Gastroesophageal sphincter (tissue), 4 donors: Measurements from ENCODE around the gene APLF. TPM values are rescaled to one million over a fixed set of nuclear protein-coding genes. Genes with fewer than 3 reads are reported as not detected.
A peak's percentile ranks its signal among the peaks of the same experiment; 100 is the strongest.
"Not testable (repeated sequence)": the region's sequence is repeated elsewhere in the genome, so short reads cannot be mapped to it uniquely, and the experiment has no call there.

Experiments
- ATAC-seq: fragments of 150-250 bp; one replicate; pipeline ENCODE4 v1.9.1; 2016; ENCODE audit warnings: mild to moderate bottlenecking, moderate library complexity
- H3K27ac ChIP-seq, 4 donors: fragments of 200-600 bp; sonication (generic) in 3 of 4; 1 replicate in 3 of 4; 2 replicates in 1 of 4; pipeline ENCODE4 v1.5.1; 2016 to 2019
- H3K27me3 ChIP-seq: fragments of 200-600 bp; sonication (generic); one replicate; pipeline ENCODE4 v1.5.1; 2019
- H3K36me3 ChIP-seq, 2 donors: fragments of 200-600 bp; sonication (generic); one replicate each; pipeline ENCODE4 v1.5.1; 2019; ENCODE audit warnings: control low read depth in 1 of 2
- H3K4me1 ChIP-seq, 3 donors: fragments of 200-600 bp; sonication (generic); 1 replicate in 2 of 3; 2 replicates in 1 of 3; pipeline ENCODE4 v1.5.1; 2016 to 2019; ENCODE audit warnings: control low read depth in 2 of 3
- H3K4me3 ChIP-seq, 2 donors: fragments of 200-600 bp; sonication (generic); one replicate each; pipeline ENCODE4 v1.5.1; 2019; ENCODE audit warnings: mild to moderate bottlenecking in 1 of 2, moderate library complexity in 1 of 2
- H3K9me3 ChIP-seq, 3 donors: fragments of 200-600 bp; sonication (generic); one replicate each; pipeline ENCODE4 v1.5.1; 2017 to 2019; ENCODE audit warnings: control low read depth in 2 of 3
- EP300 ChIP-seq: sonication (generic); formaldehyde crosslinking; IDR thresholded peaks from one replicate; pipeline ENCODE4 v1.6.1; 2017; ENCODE audit warnings: antibody characterized with exemption, mild to moderate bottlenecking
- POLR2A ChIP-seq, 2 donors: fragments of 450-650 bp; IDR thresholded peaks; one replicate each; pipeline ENCODE4 v1.6.1; 2017; ENCODE audit warnings: antibody characterized with exemption in 2 of 2, mild to moderate bottlenecking in 2 of 2, moderate library complexity in 1 of 2
- POLR2AphosphoS5 ChIP-seq: sonication (generic); formaldehyde crosslinking; IDR thresholded peaks from one replicate; pipeline ENCODE4 v1.6.1; 2017; ENCODE audit warnings: antibody characterized with exemption
- WGBS, 2 donors: methylation state at CpG; one replicate each; pipeline ENCODE4 v1.1.5; 2018; ENCODE audit warnings: low coverage in 1 of 2; 5-methylcytosine and 5-hydroxymethylcytosine counted together
- total RNA-seq, 4 donors: library from RNA; depleted of rRNA; stranded (reverse); fragments of >200 nt; gene quantifications; one replicate each; pipeline ENCODE4 v1.1.0, GENCODE V29; 2016
- TF ChIP-seq, protein P1 (sequence below), 4 experiments: fragments of 200-600 bp in 2 of 4; fragments of 450-650 bp in 2 of 4; sonication (generic) in 1 of 4; IDR thresholded peaks; one replicate each; pipeline ENCODE4 v1.5.1; 2017 to 2019; ENCODE audit warnings: antibody characterized with exemption in 4 of 4, mild to moderate bottlenecking in 2 of 4, moderate library complexity in 2 of 4

Gene APLF
- total RNA-seq, 4 donors from 2014 or later = 5.5 to 12.0 (median 10.4) TPM

DNA sequence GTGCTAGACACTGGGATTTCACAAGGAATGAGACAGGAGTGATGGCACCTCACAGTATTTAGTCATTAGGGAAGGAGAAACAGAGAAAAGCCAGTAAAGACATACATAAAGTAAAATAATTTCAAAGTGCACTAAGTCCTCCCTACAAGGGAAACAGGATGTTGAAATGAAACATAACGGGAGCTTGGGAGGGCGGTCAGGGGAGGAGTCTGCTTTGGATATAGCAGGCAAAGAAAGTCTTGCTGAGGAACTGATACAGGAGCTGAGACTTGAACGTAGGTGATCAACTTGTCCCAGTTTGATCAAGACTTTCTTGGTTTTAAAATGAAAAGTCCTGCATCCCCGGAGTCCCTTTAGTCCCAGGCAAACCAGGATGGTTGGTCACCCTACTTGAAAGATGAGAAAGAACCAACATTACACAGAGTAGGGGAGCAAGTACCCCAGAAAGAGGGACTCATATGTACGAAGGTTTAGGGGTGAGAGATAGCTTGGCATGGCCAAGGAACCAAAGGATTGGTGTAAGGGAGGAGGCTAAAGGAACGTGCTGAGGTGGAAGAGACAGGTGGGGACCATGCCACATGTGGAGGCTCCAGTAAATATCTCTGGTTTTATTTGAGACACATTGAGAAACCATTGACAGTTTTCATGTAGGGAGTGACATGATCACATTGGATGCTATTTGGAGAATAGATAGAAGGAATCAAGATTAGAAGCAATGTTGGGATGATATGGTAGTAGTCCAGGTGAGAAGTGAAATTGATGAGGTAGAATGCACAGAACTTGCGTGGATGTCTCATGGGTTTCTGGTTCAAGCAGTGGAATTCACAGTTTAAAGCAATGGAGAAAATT lies 28.7 kb upstream of the APLF start:
- peaks cover 0 to 48% (median 6%) of the 10 kb centered on the region in 3 donors for H3K4me1 ChIP-seq
- ATAC-seq = no peak
- no peaks in the 10 kb centered on the region for H3K36me3 ChIP-seq
- H3K27ac ChIP-seq = peak overlapping the region in 1 of 4 donors; percentile 16
- WGBS, 2 donors = 58 to 67% methylated on average over 7 of the region's 7 CpGs
- H3K9me3 ChIP-seq = no peaks in the 10 kb centered on the region
- no peak for TF ChIP-seq POLR2AphosphoS5
- TF ChIP-seq, protein P1, sequence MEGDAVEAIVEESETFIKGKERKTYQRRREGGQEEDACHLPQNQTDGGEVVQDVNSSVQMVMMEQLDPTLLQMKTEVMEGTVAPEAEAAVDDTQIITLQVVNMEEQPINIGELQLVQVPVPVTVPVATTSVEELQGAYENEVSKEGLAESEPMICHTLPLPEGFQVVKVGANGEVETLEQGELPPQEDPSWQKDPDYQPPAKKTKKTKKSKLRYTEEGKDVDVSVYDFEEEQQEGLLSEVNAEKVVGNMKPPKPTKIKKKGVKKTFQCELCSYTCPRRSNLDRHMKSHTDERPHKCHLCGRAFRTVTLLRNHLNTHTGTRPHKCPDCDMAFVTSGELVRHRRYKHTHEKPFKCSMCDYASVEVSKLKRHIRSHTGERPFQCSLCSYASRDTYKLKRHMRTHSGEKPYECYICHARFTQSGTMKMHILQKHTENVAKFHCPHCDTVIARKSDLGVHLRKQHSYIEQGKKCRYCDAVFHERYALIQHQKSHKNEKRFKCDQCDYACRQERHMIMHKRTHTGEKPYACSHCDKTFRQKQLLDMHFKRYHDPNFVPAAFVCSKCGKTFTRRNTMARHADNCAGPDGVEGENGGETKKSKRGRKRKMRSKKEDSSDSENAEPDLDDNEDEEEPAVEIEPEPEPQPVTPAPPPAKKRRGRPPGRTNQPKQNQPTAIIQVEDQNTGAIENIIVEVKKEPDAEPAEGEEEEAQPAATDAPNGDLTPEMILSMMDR (IDR thresholded peaks at IDR 0.05) = no peak
- TF ChIP-seq EP300 = no peak
- TF ChIP-seq POLR2A (IDR thresholded peaks at IDR 0.05) = no peak
- H3K4me3 ChIP-seq = no peak overlapping the region
- H3K27me3 ChIP-seq = no peaks in the 10 kb centered on the region

DNA sequence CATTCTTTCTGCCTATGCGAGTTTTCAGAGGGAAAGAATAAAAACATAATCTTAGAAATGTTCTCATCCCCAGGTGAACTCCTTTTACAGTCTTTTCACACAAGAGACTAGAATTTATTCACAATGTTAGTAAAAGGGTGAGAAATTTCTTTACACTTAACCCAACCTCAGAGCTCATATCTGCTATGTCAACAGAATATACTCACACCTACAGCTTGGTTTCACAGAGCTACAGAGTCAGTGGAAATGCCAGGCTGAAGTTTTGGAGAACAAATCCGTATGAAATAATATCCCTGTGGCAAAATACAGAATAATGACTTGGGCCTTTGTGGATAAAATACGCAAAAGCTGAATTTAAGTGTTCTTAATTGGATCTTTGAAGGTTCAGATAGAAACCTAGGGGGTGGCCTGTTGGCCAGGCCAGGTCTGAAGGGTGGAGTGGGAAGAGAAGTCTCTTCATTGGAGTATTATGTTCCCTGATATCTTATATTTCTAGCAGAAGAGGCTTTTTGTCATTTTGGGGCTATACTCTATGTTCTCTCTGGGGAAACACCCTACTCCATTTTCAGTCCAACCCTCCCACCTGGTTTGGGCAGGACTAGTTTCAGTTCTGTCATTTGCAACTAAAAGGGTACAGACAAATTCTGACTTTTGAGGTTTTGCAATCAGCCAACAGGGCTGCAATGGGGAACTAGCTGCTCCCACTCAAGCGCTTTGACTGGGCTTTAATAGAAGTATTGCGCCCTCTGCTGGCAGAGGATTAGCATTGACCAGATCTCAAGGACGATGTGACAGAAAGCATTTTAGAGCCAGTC lies 26.0 kb upstream of the APLF start:
- H3K36me3 ChIP-seq = no peaks in the 10 kb centered on the region
- H3K4me3 ChIP-seq = no peak overlapping the region
- no peaks in the 10 kb centered on the region for H3K27me3 ChIP-seq
- peak overlapping the region in 3 of 4 donors; percentile 23 to 54 (median 30) for H3K27ac ChIP-seq
- TF ChIP-seq POLR2AphosphoS5 = no peak
- no peak for TF ChIP-seq EP300
- TF ChIP-seq, protein P1 (IDR thresholded peaks at IDR 0.05) = peak; percentile 86 to 94 (median 92)
- no peak for TF ChIP-seq POLR2A (IDR thresholded peaks at IDR 0.05)
- H3K9me3 ChIP-seq = no peaks in the 10 kb centered on the region
- 36 to 38% methylated on average over 5 to 6 of the region's 6 CpGs for WGBS, 2 donors
- peak; percentile 90 for ATAC-seq
- H3K4me1 ChIP-seq = peaks cover 0 to 27% (median 6%) of the 10 kb centered on the region in 3 donors

DNA sequence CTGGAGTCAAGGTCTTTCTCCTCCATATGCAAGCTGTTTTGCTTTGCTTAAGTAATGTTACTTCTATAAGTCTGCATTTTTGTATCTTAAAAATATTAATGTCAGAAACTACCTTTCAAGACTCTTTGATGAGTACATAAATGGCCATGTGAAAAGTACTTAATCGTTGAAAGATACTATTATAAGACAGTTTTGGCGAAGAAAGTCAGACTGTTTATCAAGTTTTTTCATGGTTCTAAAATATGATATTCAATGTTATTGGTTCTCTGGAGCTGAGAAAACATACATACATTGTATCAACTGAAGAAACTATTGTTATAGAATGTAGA lies 25.4 kb upstream of the APLF start:
- Histone ChIP-seq H3K4me1 (peaks cover 0 to 22% (median under 1%) of the 10 kb centered on the region in 3 donors), H3K27me3 (no peaks in the 10 kb centered on the region), H3K9me3 (peaks cover 0 to under 1% (median 0%) of the 10 kb centered on the region in 3 donors), H3K4me3 (no peak overlapping the region), H3K27ac (no peak overlapping the region), H3K36me3 (no peaks in the 10 kb centered on the region)
- 75 to 86% methylated on average over 2 of the region's 2 CpGs for WGBS, 2 donors
- TF ChIP-seq POLR2AphosphoS5 = no peak
- TF ChIP-seq, protein P1 (IDR thresholded peaks at IDR 0.05) = no peak
- no peak for TF ChIP-seq EP300
- no peak for TF ChIP-seq POLR2A (IDR thresholded peaks at IDR 0.05)
- ATAC-seq = no peak

DNA sequence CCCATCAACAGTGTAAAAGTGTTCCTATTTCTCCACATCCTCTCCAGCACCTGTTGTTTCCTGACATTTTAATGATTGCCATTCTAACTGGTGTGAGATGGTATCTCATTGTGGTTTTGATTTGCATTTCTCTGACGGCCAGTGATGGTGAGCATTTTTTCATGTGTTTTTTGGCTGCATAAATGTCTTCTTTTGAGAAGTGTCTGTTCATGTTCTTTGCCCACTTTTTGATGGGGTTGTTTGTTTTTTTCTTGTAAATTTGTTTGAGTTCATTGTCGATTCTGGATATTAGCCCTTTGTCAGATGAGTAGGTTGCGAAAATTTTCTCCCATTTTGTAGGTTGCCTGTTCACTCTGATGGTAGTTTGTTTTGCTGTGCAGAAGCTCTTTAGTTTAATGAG lies 21.0 kb upstream of the APLF start:
- WGBS, 2 donors = 81% methylated on average over 3 of the region's 3 CpGs; no CpG with 5 or more reads in 1 of the 2 donors
- not testable (repeated sequence) for H3K27ac ChIP-seq, H3K36me3 ChIP-seq, H3K4me3 ChIP-seq, H3K27me3 ChIP-seq, ATAC-seq, H3K4me1 ChIP-seq
- H3K9me3 ChIP-seq = peaks cover 0 to 22% (median 0%) of the 10 kb centered on the region in 3 donors

DNA sequence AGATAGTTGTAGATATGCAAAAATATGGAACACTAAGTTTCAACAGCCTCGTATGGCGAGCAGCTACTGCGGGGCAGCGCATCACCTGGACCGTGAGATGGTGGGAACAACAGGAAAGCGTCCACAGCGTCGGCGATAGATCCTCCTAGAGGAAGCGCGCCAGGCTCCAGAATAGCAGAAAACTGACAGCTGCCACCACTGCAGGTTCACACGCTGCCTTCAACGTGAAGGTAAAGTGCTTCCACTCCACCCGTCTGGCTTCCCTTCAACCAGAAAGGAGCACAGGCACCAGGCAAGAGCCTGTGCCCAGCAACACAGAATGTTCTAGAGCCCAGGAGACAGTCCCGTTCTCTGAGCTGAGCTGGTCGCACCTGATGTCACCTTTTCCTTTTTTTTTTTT lies 20.3 kb upstream of the APLF start:
- TF ChIP-seq POLR2AphosphoS5 = no peak
- no peak for TF ChIP-seq POLR2A (IDR thresholded peaks at IDR 0.05)
- TF ChIP-seq EP300 = no peak
- TF ChIP-seq, protein P1 (IDR thresholded peaks at IDR 0.05) = no peak
- WGBS, 2 donors = 89 to 93% methylated on average over 5 to 13 of the region's 16 CpGs
- H3K36me3 ChIP-seq = no peaks in the 10 kb centered on the region
- no peaks in the 10 kb centered on the region for H3K27me3 ChIP-seq
- H3K4me3 ChIP-seq = no peak overlapping the region
- no peak for ATAC-seq
- no peak overlapping the region for H3K27ac ChIP-seq
- no peaks in the 10 kb centered on the region for H3K4me1 ChIP-seq
- peaks cover 0 to 22% (median 0%) of the 10 kb centered on the region in 3 donors for H3K9me3 ChIP-seq
